Measurements from ENCODE around the gene PRKD2. TPM values are rescaled to one million over a fixed set of nuclear protein-coding genes. Genes with fewer than 3 reads are reported as not detected.
A peak's percentile ranks its signal among the peaks of the same experiment; 100 is the strongest.

The PRKD2 gene
- total and polyA plus RNA-seq, 8 donors: 13.8 to 90.3 (median 21.0) TPM

- 92 to 94% methylated on average over 6 of the region's 6 CpGs for WGBS, 2 donors
- TF ChIP-seq, protein P1, sequence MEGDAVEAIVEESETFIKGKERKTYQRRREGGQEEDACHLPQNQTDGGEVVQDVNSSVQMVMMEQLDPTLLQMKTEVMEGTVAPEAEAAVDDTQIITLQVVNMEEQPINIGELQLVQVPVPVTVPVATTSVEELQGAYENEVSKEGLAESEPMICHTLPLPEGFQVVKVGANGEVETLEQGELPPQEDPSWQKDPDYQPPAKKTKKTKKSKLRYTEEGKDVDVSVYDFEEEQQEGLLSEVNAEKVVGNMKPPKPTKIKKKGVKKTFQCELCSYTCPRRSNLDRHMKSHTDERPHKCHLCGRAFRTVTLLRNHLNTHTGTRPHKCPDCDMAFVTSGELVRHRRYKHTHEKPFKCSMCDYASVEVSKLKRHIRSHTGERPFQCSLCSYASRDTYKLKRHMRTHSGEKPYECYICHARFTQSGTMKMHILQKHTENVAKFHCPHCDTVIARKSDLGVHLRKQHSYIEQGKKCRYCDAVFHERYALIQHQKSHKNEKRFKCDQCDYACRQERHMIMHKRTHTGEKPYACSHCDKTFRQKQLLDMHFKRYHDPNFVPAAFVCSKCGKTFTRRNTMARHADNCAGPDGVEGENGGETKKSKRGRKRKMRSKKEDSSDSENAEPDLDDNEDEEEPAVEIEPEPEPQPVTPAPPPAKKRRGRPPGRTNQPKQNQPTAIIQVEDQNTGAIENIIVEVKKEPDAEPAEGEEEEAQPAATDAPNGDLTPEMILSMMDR (IDR thresholded peaks at IDR 0.05): no peak
- intact Hi-C loops (cut with DNase I): no loop called here
- DNase-seq: no peak
- H3K4me3 ChIP-seq: no peak overlapping the region
- H3K9me3 ChIP-seq: no peaks in the 10 kb centered on the region
- no peaks in the 10 kb centered on the region for H3K27me3 ChIP-seq
- no peak for FAIRE-seq
- no peak overlapping the region for H3K27ac ChIP-seq
- no peak for ATAC-seq
- no peaks in the 10 kb centered on the region for H3K4me1 ChIP-seq
- peaks cover 0 to 65% (median 23%) of the 10 kb centered on the region in 3 donors for H3K36me3 ChIP-seq
These were observed 29.3 kb downstream of the PRKD2 start for GRCh38 chr19:46687438-46688145.

DNA sequence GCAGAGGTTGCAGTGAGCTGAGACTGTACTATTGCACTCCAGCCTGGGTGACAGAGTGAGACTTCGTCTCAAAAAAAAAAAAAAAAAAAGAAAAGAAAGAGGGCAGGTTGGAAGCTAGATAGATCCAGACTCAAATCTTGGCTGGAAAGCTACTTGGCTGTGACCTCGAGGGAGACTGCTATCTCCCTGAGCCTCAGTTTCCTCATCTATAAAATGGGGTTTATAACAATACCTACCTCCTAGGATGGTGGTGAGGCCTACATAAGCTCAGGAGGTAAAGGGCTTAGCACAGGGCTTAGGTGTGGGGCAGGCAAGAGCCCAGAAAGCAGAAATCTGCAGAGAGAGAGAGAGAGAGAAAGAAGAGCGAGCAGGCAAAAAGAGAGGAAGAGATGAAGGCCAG, 31.7 kb downstream of the PRKD2 start:
- ATAC-seq (no peak), FAIRE-seq (no peak), DNase-seq (no peak)
- no peaks in the 10 kb centered on the region for H3K9me3 ChIP-seq
- no peak overlapping the region for H3K27ac ChIP-seq
- peaks cover 0 to 41% (median 6%) of the 10 kb centered on the region in 3 donors for H3K36me3 ChIP-seq
- no peaks in the 10 kb centered on the region for H3K4me1 ChIP-seq
- intact Hi-C loops (cut with DNase I): no loop called here
- TF ChIP-seq, protein P1 (IDR thresholded peaks at IDR 0.05): no peak
- no peak overlapping the region for H3K4me3 ChIP-seq
- 52 to 70% methylated on average over 3 of the region's 3 CpGs for WGBS, 2 donors
- H3K27me3 ChIP-seq: no peaks in the 10 kb centered on the region

DNA sequence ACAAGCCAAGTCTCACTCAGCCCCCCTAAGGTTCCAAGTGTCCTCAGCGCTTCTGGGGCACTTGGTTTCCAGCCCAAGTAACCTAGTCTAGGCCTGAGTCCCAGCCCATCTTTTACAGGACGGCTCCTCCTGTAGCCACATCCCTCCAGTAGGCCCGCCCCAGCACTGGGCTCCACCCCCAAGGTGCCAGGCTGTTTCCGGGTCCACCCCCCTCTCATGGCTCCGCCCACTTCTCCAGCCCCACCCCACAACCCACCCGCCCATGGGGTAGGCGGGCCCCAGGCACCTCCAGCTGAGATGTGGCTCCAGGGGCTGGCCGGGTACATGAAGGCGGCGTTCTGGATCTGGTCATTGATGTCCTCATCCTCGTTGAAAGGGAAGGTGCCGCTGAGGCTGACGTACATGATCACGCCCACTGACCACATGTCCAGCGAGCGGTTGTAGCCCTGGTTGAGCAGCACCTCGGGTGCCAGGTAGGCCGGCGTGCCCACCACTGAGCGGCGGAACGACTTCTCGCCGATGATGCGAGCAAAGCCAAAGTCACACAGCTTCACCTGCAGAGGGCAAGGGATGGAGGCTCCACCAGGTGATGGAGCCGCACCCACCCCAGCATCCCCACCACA, 38.7 kb downstream of the PRKD2 start:
- FAIRE-seq: no peak
- H3K4me1 ChIP-seq: no peaks in the 10 kb centered on the region
- no peak overlapping the region for H3K4me3 ChIP-seq
- H3K27ac ChIP-seq: no peak overlapping the region
- intact Hi-C loops (cut with DNase I): no loop called here
- peaks cover 0 to 7% (median 4%) of the 10 kb centered on the region in 3 donors for H3K36me3 ChIP-seq
- ATAC-seq: peak in 3 of 4 donors; percentile 21 to 57 (median 55)
- peak in 3 of 6 donors; percentile 15 to 61 (median 48) for DNase-seq
- 89% methylated on average over 26 of the region's 26 CpGs for WGBS, 2 donors
- TF ChIP-seq, protein P1 (IDR thresholded peaks at IDR 0.05): no peak
- no peaks in the 10 kb centered on the region for H3K27me3 ChIP-seq
- H3K9me3 ChIP-seq: no peaks in the 10 kb centered on the region

DNA sequence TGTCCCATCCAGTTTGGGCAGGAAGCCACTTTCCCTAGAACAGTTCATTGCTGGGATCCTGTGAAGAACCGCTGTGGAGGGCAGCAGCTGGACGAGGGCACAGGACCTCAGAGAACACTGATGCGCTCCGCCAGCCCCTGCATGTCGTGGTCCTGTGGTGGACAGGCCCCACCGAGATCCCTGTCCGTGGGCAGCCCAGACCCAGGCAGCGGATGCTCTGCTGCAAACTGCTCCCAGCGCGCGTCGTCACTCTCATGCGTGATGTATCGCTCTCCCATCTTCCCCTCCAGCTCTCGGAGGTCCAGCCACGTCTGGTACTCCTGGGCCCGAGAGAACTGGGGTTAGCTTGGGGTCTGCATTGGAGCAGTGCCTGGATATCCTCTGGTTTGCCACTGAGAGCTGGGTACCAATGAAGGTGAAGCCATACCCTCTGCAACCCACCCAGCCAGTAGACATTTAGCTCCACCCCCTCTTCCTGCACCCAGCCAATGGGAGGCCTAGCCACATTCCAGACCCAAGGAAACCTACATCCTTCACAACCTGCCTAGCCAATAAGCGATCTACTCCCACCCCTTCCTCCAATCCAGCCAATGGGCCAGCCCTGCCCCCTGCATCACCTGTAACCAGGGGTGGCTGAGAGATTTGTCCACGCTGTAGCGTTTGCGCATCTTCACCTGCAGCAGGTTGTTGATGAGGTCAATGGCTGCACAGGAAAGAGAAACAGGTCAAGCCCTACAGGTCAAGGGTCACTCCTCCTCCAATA, 42.3 kb downstream of the PRKD2 start:
- peaks cover 0 to 7% (median 4%) of the 10 kb centered on the region in 3 donors for H3K36me3 ChIP-seq
- DNase-seq: peak in 1 of 6 donors; percentile 51
- TF ChIP-seq, protein P1 (IDR thresholded peaks at IDR 0.05): no peak
- no peaks in the 10 kb centered on the region for H3K27me3 ChIP-seq
- no peaks in the 10 kb centered on the region for H3K9me3 ChIP-seq
- ATAC-seq: peak in 3 of 4 donors; percentile 44 to 49 (median 47)
- intact Hi-C loops (cut with DNase I): no loop called here
- FAIRE-seq: no peak
- WGBS, 2 donors: 96% methylated on average over 21 of the region's 21 CpGs
- H3K4me1 ChIP-seq: no peaks in the 10 kb centered on the region
- no peak overlapping the region for H3K4me3 ChIP-seq
- H3K27ac ChIP-seq: no peak overlapping the region
